ENCODE results near the gene RNF34. TPM values are rescaled to one million over a fixed set of nuclear protein-coding genes. Genes with fewer than 3 reads are reported as not detected.

Gene RNF34
- polyA plus RNA-seq, 2 donors, result 13.6 to 13.8 TPM

DNA sequence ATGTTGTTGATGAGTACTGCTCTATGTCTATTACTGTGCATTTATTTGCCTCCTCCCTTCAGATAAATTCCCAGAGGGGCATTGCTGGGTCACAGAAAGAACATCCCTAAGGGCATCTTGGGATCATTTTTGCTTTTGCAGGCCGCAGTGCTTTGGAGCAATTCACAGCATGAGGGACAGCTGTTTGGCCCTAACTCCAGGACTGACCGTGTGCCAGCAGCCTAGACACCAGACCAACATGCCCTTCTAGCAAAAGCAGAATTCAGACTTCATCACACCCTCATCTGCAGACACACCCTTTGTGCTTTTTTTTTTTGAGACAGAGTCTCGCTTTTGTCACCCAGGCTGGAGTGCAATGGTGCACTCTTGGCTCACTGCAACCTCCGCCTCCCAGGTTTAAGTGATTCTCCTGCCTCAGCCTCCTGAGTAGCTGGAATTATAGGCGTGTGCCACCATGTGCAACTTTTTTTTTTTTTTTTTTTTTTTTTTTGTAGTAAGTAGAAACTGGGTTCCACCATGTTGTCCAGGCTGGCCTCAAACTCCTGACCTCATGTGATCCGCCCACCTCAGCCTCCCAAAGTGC lies 31.0 kb downstream of the RNF34 start:
- no peaks in the 10 kb centered on the region for H3K27me3 ChIP-seq (ENCODE audit: control insufficient read depth in 1 of 2, insufficient read depth in 2 of 2, low read length in 2 of 2)
- no peaks in the 10 kb centered on the region for H3K4me1 ChIP-seq (ENCODE audit: control insufficient read depth in 2 of 2, insufficient read depth in 2 of 2, low read length in 1 of 2)
- H3K4me3 ChIP-seq (ENCODE audit: low read depth in 1 of 2, low read length in 2 of 2), result no peak overlapping the region
- no peaks in the 10 kb centered on the region for H3K9me3 ChIP-seq (ENCODE audit: control insufficient read depth in 2 of 2, insufficient read depth in 1 of 2, low read depth in 1 of 2, low read length in 1 of 2)
- peaks cover 8 to 26% of the 10 kb centered on the region in 2 donors for H3K36me3 ChIP-seq (ENCODE audit: control insufficient read depth in 2 of 2, insufficient read depth in 2 of 2, low read length in 1 of 2)
- WGBS, 2 donors, result 88 to 92% methylated on average over 6 of the region's 6 CpGs
- H3K27ac ChIP-seq (ENCODE audit: low read depth in 2 of 2, low read length in 1 of 2), result no peak overlapping the region

DNA sequence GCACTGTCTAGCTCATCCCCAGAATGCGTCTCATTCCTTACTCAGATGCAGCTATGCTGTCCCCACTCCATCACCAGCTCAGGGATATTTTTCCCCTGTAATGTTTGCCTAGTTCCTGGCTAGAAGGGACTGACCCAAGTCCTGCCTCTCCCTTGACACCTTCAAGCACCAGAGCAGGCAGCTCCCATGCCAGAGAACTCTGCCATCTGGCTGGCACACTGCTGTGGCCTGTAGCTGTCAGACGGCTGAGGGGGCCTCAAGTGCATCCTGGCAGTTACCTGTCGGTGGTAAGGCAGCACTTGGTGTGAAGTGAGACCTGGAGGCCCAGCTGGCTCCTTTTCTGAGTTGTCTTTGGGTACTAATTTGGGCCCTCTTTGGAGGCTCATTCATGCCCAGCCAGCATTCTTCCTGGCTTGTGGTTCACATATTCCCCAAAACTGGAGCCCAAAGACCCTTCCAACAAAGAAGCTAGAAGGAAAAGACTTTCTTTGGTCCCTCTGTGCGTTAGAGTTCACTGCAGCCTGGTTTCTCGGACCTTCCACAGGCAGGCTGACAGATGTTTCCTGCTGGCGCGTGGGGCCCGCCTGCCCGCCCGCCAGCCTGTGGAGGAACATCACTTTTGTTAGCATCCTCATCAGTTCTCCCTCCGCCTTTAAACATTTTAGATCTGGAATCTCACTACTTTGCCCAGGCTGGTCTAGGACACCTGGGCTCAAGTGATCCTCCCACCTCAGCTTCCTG lies 33.0 kb downstream of the RNF34 start:
- WGBS, 2 donors, result 84 to 85% methylated on average over 11 of the region's 11 CpGs
- Histone ChIP-seq H3K4me3 (ENCODE audit: low read depth in 1 of 2, low read length in 2 of 2) (no peak overlapping the region), H3K36me3 (ENCODE audit: control insufficient read depth in 2 of 2, insufficient read depth in 2 of 2, low read length in 1 of 2) (peaks cover 8 to 25% of the 10 kb centered on the region in 2 donors), H3K4me1 (ENCODE audit: control insufficient read depth in 2 of 2, insufficient read depth in 2 of 2, low read length in 1 of 2) (no peaks in the 10 kb centered on the region), H3K27me3 (ENCODE audit: control insufficient read depth in 1 of 2, insufficient read depth in 2 of 2, low read length in 2 of 2) (no peaks in the 10 kb centered on the region), H3K9me3 (ENCODE audit: control insufficient read depth in 2 of 2, insufficient read depth in 1 of 2, low read depth in 1 of 2, low read length in 1 of 2) (no peaks in the 10 kb centered on the region), H3K27ac (ENCODE audit: low read depth in 2 of 2, low read length in 1 of 2) (peak overlapping the region in 1 of 2 donors; percentile 18)

GRCh38 chr12:121436706-121437105 lies 36.8 kb downstream of the RNF34 start:
- Histone ChIP-seq H3K4me1 (ENCODE audit: control insufficient read depth in 2 of 2, insufficient read depth in 2 of 2, low read length in 1 of 2) (no peaks in the 10 kb centered on the region), H3K9me3 (ENCODE audit: control insufficient read depth in 2 of 2, insufficient read depth in 1 of 2, low read depth in 1 of 2, low read length in 1 of 2) (no peaks in the 10 kb centered on the region), H3K36me3 (ENCODE audit: control insufficient read depth in 2 of 2, insufficient read depth in 2 of 2, low read length in 1 of 2) (peaks cover 15 to 38% of the 10 kb centered on the region in 2 donors), H3K27me3 (ENCODE audit: control insufficient read depth in 1 of 2, insufficient read depth in 2 of 2, low read length in 2 of 2) (no peaks in the 10 kb centered on the region), H3K4me3 (ENCODE audit: low read depth in 1 of 2, low read length in 2 of 2) (no peak overlapping the region), H3K27ac (ENCODE audit: low read depth in 2 of 2, low read length in 1 of 2) (no peak overlapping the region)
- WGBS, 2 donors, result 92 to 94% methylated on average over 2 of the region's 2 CpGs

DNA sequence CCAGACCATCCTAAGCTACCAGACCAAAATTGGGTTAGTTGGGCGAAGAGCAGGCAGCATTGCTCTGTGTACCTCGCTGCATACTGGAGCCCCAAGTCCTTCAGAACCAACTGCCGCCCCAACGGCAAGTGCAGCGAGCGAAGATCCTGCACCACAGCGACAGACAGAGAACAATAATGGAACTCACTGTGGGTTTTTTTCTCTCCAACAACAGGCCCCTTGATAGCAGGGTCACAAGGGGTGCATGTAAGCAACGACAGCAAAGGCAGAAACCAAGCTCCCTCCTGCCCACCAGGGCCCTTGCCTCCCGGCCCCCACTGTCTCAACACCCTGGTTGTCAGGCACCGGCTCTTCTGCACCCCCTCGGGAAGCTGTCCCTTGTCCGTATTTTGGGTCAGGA lies 39.0 kb downstream of the RNF34 start:
- Histone ChIP-seq H3K9me3 (ENCODE audit: control insufficient read depth in 2 of 2, insufficient read depth in 1 of 2, low read depth in 1 of 2, low read length in 1 of 2) (no peaks in the 10 kb centered on the region), H3K4me1 (ENCODE audit: control insufficient read depth in 2 of 2, insufficient read depth in 2 of 2, low read length in 1 of 2) (peaks cover 1 to 4% of the 10 kb centered on the region in 2 donors), H3K27ac (ENCODE audit: low read depth in 2 of 2, low read length in 1 of 2) (peak overlapping the region in 1 of 2 donors; percentile 26), H3K4me3 (ENCODE audit: low read depth in 1 of 2, low read length in 2 of 2) (no peak overlapping the region), H3K36me3 (ENCODE audit: control insufficient read depth in 2 of 2, insufficient read depth in 2 of 2, low read length in 1 of 2) (peaks cover 13 to 43% of the 10 kb centered on the region in 2 donors), H3K27me3 (ENCODE audit: control insufficient read depth in 1 of 2, insufficient read depth in 2 of 2, low read length in 2 of 2) (no peaks in the 10 kb centered on the region)
- 87 to 93% methylated on average over 12 of the region's 12 CpGs for WGBS, 2 donors

GRCh38 chr12:121439715-121440114 lies 39.8 kb downstream of the RNF34 start:
- H3K9me3 ChIP-seq (ENCODE audit: control insufficient read depth in 2 of 2, insufficient read depth in 1 of 2, low read depth in 1 of 2, low read length in 1 of 2), result no peaks in the 10 kb centered on the region
- H3K27ac ChIP-seq (ENCODE audit: low read depth in 2 of 2, low read length in 1 of 2), result peak overlapping the region in 1 of 2 donors; percentile 29
- H3K4me1 ChIP-seq (ENCODE audit: control insufficient read depth in 2 of 2, insufficient read depth in 2 of 2, low read length in 1 of 2), result peaks cover 4 to 8% of the 10 kb centered on the region in 2 donors
- H3K36me3 ChIP-seq (ENCODE audit: control insufficient read depth in 2 of 2, insufficient read depth in 2 of 2, low read length in 1 of 2), result peaks cover 13 to 46% of the 10 kb centered on the region in 2 donors
- H3K4me3 ChIP-seq (ENCODE audit: low read depth in 1 of 2, low read length in 2 of 2), result no peak overlapping the region
- WGBS, 2 donors, result 85 to 91% methylated on average over 16 of the region's 16 CpGs
- no peaks in the 10 kb centered on the region for H3K27me3 ChIP-seq (ENCODE audit: control insufficient read depth in 1 of 2, insufficient read depth in 2 of 2, low read length in 2 of 2)

GRCh38 chr12:121440768-121441167 lies 40.9 kb downstream of the RNF34 start:
- WGBS, 2 donors, result 96 to 97% methylated on average over 15 of the region's 15 CpGs
- Histone ChIP-seq H3K4me1 (ENCODE audit: control insufficient read depth in 2 of 2, insufficient read depth in 2 of 2, low read length in 1 of 2) (peaks cover 8 to 13% of the 10 kb centered on the region in 2 donors), H3K9me3 (ENCODE audit: control insufficient read depth in 2 of 2, insufficient read depth in 1 of 2, low read depth in 1 of 2, low read length in 1 of 2) (no peaks in the 10 kb centered on the region), H3K4me3 (ENCODE audit: low read depth in 1 of 2, low read length in 2 of 2) (no peak overlapping the region), H3K36me3 (ENCODE audit: control insufficient read depth in 2 of 2, insufficient read depth in 2 of 2, low read length in 1 of 2) (peaks cover 13 to 47% of the 10 kb centered on the region in 2 donors), H3K27ac (ENCODE audit: low read depth in 2 of 2, low read length in 1 of 2) (no peak overlapping the region), H3K27me3 (ENCODE audit: control insufficient read depth in 1 of 2, insufficient read depth in 2 of 2, low read length in 2 of 2) (no peaks in the 10 kb centered on the region)

DNA sequence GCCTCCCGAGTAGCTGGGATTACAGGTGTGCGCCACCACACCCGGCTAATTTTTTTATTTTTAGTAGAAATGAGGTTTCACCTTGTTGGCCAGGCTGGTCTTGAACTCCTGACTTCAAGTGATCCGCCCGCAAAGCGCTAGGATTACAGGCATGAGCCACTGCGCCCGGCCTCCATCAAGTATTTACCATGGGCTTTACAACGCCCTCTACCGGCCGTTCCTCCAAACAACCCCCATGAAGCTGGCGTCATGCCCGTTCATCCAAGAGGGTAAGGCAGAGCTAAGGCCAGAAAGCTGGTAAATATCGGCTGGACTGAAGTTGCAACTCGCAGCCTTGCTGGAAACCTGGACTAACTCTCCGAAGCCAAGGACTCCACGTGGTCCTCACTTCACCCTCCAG lies 41.6 kb downstream of the RNF34 start:
- peaks cover 13 to 46% of the 10 kb centered on the region in 2 donors for H3K36me3 ChIP-seq (ENCODE audit: control insufficient read depth in 2 of 2, insufficient read depth in 2 of 2, low read length in 1 of 2)
- H3K27me3 ChIP-seq (ENCODE audit: control insufficient read depth in 1 of 2, insufficient read depth in 2 of 2, low read length in 2 of 2), result no peaks in the 10 kb centered on the region
- no peak overlapping the region for H3K27ac ChIP-seq (ENCODE audit: low read depth in 2 of 2, low read length in 1 of 2)
- no peaks in the 10 kb centered on the region for H3K9me3 ChIP-seq (ENCODE audit: control insufficient read depth in 2 of 2, insufficient read depth in 1 of 2, low read depth in 1 of 2, low read length in 1 of 2)
- H3K4me3 ChIP-seq (ENCODE audit: low read depth in 1 of 2, low read length in 2 of 2), result no peak overlapping the region
- peaks cover 8 to 13% of the 10 kb centered on the region in 2 donors for H3K4me1 ChIP-seq (ENCODE audit: control insufficient read depth in 2 of 2, insufficient read depth in 2 of 2, low read length in 1 of 2)
- 88 to 92% methylated on average over 17 of the region's 17 CpGs for WGBS, 2 donors

DNA sequence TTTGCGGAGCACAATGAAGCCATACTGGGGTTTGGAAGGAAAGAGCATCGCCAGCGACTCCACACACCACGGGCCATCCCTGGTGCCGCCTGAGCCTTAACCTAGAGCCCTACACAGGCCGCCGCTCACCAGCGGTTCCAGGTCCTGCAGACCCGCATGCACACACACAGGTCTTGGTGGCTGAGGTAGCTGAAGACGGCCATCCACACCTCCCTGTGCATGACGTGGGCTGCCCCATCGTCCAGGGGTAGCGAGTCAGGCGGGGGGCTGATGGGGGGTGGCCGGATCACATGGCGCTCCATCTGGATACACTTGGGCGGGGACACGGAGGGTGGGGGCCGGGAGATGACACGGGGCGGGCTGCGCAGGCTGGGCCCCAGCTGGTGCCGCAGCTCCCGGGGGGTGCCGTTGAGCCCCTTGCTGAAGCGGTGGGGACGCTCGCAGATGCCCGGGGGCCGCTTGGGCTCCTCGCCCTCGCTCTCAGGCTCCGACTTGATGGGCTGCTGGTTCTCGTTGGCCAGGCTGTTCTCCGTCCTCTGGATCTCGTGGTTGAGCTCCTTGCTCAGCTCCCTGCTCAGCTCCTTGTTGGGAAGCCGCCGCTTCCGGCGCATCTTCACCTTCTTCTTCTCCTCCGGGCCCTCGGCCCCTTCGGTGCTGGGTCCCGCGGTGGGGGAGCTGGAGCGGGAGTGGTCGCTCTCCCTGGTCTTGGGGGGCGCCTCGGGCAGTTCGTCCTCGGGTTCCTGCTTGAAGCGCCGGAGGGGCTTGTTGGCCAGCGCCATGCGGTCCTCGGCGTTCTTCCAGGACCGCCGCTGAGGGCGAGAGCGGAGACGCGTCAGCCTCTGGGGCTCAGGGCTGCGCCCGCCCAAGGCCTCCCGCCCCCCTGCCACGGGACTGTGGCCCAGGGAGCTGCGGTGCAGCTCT lies 42.4 kb downstream of the RNF34 start:
- Histone ChIP-seq H3K27me3 (ENCODE audit: control insufficient read depth in 1 of 2, insufficient read depth in 2 of 2, low read length in 2 of 2) (no peaks in the 10 kb centered on the region), H3K4me3 (ENCODE audit: low read depth in 1 of 2, low read length in 2 of 2) (no peak overlapping the region), H3K4me1 (ENCODE audit: control insufficient read depth in 2 of 2, insufficient read depth in 2 of 2, low read length in 1 of 2) (peaks cover 8 to 13% of the 10 kb centered on the region in 2 donors), H3K9me3 (ENCODE audit: control insufficient read depth in 2 of 2, insufficient read depth in 1 of 2, low read depth in 1 of 2, low read length in 1 of 2) (no peaks in the 10 kb centered on the region), H3K27ac (ENCODE audit: low read depth in 2 of 2, low read length in 1 of 2) (no peak overlapping the region), H3K36me3 (ENCODE audit: control insufficient read depth in 2 of 2, insufficient read depth in 2 of 2, low read length in 1 of 2) (peaks cover 13 to 44% of the 10 kb centered on the region in 2 donors)
- WGBS, 2 donors, result 94 to 95% methylated on average over 64 to 68 of the region's 68 CpGs

DNA sequence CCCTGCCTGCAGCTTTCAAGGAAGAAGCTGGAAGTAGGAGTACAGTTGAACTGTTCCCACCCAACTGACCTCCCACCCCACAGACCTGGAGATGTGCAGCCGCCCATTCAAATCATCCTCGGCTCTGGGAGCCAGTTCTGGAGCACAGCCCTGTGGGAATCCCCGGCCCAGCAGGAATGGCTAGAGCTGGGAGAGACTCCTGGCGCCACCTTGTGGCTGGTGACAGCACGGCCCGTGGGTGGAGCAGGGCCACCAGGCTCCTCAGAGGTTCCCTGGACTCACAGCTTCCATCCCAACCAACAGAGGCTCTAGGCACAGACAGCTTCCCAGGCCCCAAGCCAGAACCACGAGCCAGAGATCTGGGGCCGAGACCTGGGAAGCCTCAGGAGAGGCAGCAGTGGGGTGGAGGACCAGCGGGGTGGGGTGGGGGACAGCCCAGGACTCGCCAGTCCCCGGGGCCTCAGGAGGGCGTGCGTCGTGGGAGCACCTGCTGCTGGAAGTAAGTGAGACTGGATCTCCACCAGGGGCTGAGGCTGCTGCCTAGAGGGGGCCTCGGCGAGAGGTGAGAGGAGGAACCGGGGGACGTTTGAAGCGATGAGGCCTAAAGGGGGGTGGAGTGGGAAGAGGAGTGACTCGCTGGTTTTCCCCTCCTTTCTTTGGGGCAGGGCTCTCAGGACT lies 43.4 kb downstream of the RNF34 start:
- Histone ChIP-seq H3K27ac (ENCODE audit: low read depth in 2 of 2, low read length in 1 of 2) (peak overlapping the region; percentile 56 to 68), H3K27me3 (ENCODE audit: control insufficient read depth in 1 of 2, insufficient read depth in 2 of 2, low read length in 2 of 2) (no peaks in the 10 kb centered on the region), H3K4me1 (ENCODE audit: control insufficient read depth in 2 of 2, insufficient read depth in 2 of 2, low read length in 1 of 2) (peaks cover 8 to 13% of the 10 kb centered on the region in 2 donors), H3K36me3 (ENCODE audit: control insufficient read depth in 2 of 2, insufficient read depth in 2 of 2, low read length in 1 of 2) (peaks cover 13 to 44% of the 10 kb centered on the region in 2 donors), H3K4me3 (ENCODE audit: low read depth in 1 of 2, low read length in 2 of 2) (peak overlapping the region; percentile 24 to 34), H3K9me3 (ENCODE audit: control insufficient read depth in 2 of 2, insufficient read depth in 1 of 2, low read depth in 1 of 2, low read length in 1 of 2) (no peaks in the 10 kb centered on the region)
- 50 to 52% methylated on average over 20 of the region's 20 CpGs for WGBS, 2 donors

Measured in esophagus (tissue), 2 donors.